WTC11 (cell line): ENCODE results near the gene PLPP3.

Source experiments
- CREB1 ChIP-seq: sonication (generic); formaldehyde crosslinking; IDR thresholded peaks from 2 replicates; pipeline ENCODE4 v1.8.0; 2023; ENCODE audit warnings: mild to moderate bottlenecking, missing genetic modification reagents
- CTCF ChIP-seq: fragments of 200-600 bp; IDR thresholded peaks from 2 replicates; pipeline ENCODE4 v1.8.0; 2022; ENCODE audit warnings: antibody characterized with exemption
- JUN ChIP-seq: sonication (generic); formaldehyde crosslinking; IDR thresholded peaks from 2 replicates; pipeline ENCODE4 v1.8.0; 2023; ENCODE audit warnings: mild to moderate bottlenecking, missing genetic modification reagents

DNA sequence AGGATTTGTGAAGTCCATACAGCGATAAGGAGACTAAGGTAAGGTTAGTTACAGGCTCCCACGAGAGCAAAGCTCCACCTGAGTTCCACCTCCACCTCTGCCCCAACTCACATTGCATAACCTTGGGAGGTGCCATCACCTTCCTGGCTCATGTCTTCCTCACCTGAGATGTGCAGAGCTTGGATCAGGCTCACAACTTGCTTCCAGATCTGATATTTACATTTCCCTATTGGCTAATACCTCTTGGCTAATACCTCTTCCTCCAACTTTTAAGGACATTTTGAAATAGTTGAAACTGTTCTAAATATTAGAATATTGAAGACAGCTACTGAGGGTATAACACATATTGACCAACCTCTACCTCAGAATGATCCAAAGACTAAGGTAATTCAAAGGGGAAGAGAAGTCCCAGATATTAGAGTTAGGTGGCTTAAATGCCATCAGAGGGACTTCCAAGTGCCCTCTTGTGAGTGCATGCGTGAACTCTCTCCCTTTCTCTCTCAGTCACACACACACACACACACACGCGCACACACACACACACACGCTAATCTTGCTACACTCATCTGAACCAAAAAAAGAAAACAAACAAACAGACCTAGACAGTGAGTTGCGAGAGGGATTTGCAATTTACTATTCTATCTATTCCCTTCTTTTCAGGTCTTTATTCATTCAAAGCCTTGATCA is 134.3 kb downstream of the PLPP3 start:
- TF ChIP-seq CTCF = no peak
- no peak for TF ChIP-seq CREB1 (CRISPR knock-in tag)
- TF ChIP-seq JUN = no peak
